ENCODE results near the gene TMEM170A.

Gene TMEM170A

DNA sequence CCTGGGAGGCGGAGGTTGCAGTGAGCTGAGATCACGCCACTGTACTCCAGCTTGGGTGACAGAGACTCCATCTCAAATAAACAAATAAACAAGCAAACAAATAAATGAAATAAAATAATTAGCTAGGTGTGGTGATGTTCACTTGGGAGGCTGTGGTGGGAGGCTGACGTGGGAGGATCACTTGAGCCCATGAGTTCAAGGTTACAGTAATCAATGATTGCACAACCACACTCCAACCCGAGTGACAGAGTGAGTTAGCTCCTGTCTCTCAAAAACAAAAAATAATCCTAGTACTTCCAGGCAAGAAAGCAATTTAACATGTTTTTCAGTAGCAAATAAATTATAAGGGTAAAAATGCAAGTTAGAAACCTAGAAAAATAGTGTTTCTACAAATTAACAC, 57.5 kb downstream of the TMEM170A start:
- DNase-seq (ENCODE audit: extremely low read depth in 1 of 2, low read depth in 1 of 2): no peak

DNA sequence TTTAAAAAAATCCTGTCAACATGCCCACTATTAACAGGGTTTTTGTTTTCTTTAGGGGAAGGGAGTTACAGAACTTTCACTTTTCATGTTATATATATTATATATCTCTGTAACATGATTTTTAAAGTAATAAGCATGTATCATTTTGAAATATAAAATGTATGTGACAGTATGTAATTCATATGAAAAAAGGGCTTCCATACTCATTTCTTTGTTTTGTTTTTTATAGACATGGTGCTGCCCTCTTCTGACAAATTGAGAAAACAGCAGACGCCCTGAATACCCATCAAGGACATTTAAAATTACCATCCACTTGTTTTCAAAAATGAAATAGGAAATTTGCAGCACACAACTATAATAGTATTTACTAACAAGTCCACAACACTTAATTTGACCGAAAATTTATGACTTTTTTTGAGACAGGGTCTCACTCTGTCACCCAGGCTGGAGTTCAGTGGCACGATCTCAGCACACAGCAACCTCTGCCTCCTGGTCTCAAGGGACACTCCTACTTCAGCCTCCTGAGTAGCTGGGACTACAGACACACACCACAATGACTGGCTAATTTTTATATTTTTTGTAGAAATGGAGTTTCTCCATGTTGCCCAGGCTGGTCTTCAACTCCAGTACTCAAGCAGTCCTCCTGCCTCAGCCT, 61.5 kb downstream of the TMEM170A start:
- no peak for DNase-seq (ENCODE audit: extremely low read depth in 1 of 2, low read depth in 1 of 2)

DNA sequence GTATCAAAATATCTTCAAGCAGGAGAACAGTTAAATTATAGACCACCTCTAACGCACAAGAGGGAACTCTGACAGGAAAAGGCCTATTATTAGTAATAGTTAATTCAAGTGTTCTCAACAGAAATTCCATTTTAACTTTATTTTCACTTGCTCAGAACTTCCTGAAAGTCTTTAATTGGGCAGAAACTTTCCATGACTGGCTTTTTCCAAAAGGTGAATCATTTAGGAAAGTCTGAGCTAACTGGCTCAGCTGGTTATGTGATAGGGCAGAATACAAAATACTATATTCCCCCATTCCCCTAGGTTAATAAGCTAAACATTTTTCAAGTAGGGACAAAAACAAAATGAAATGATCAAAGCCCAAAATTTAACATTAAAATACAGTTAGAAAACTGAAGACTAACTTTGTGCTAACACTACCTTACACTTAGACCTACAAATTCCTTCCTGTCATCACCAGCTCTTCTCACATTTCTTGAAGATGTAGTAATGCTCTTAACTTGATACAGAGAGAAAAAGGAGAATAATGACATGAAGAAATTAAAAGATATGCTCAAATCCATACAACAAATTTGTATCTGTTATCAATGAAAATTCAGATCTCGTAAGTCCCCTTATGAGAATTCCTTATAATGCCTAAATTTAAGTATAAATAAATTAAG, 62.2 kb downstream of the TMEM170A start:
- no peak for DNase-seq (ENCODE audit: extremely low read depth in 1 of 2, low read depth in 1 of 2)

DNA sequence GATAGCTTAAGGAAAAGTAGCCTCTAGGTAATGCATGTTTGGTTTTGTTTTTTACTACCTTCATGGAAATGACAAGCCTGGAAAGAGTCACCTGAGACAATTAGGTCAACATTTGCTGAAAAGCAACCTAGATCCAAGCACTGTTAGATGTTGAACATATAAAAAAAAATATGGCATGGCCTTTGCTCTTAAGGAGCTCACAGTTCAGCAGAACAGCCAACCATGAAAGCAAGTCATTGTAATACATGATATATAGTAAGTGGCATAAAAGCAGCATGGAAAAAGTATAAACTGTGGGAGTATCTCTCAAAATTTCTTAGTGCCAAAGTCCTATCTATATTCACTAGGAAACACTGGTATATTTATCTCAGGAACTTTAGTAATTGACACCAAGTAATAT, 62.8 kb downstream of the TMEM170A start:
- no peak for DNase-seq (ENCODE audit: extremely low read depth in 1 of 2, low read depth in 1 of 2)

DNA sequence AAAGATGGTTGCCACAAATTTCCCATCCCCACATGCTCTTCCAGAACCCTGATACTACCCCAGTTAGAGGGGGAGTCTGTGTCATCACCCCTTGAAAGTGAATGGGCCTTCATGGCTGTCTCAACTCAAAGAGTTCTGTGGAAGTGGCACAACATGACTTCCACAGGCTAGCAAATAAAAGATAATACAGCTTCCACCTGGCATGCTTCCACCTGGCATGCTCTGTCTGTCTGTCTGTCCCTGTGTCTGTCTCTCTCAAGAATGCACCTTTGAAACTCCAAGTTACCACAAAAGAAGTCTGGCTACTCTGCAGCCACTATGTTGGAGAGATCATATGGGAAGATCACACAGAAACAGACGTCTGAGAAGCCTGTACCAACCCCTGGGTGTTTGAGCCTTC, 66.2 kb downstream of the TMEM170A start:
- DNase-seq (ENCODE audit: extremely low read depth in 1 of 2, low read depth in 1 of 2): no peak

DNA sequence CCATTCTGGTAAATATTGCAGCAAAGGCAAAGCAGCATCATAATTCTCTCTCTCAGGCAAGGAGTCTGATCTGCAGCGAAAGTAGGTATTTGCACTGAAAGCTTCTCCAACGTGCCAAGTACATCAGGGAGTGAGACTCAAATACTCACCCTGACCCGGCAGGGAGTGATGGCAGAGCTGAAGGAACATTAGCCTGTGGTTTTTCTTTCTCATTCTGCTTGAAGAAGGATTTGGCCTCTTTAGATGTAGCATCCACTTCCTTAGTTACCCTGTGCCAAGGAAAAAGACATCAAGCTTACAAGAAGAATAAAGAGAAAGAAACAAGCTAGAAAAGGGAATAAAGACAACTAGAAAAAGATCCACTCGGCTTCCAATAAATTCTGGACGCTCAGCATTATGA, 69.5 kb downstream of the TMEM170A start:
- no peak for DNase-seq (ENCODE audit: extremely low read depth in 1 of 2, low read depth in 1 of 2)

Data from stimulated activated CD8-positive, alpha-beta memory T cell treated with anti-CD3 and anti-CD28 coated beads, Interleukin-7, amount 100 ng/mL, for 48 hours (primary cell).